ENCODE data around the gene KHDC1. TPM values are rescaled to one million over a fixed set of nuclear protein-coding genes. Genes with fewer than 3 reads are reported as not detected.

KHDC1 gene
- total and polyA plus RNA-seq, 2 of the 4 experiments (the other 2 are of a cell fraction), result 1.6 to 5.5 TPM

DNA sequence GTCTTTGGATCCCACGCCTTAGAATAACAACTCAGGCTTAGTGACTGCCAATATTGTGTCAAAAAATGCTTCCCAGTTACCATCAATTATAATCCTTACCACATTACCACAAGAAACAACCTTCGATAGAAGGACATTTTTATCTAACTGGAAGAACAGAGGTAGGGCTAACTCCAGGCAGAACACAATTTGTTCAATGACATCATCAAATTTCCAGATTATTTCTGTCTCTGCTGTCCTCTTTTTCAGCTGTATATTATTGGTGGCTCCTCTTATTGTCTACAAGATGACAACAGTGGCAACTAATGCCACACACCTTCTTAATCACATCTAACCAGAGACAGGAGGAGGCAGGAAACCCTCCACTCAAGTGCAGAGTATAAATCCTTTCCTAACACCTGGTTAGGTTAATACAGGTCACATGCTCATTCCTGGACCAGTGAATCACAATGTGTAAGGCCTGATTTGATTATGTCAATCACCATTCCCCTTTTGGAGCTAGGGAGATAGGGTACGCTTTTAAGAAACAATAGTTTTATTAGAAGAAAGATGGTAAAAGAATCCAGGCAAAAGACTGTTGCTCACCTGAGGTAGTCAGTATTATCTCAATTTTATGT is 55.7 kb downstream of the KHDC1 start:
- no peak overlapping the region for H3K4me2 ChIP-seq (ENCODE audit: low read depth, low read length)
- no peak overlapping the region for H3K14ac ChIP-seq (replicated peaks; ENCODE audit: low read depth, low read length)
- no peak overlapping the region for H2BK20ac ChIP-seq (ENCODE audit: low read depth, low read length)
- H3K4ac ChIP-seq (ENCODE audit: low read depth, low read length), result no peak overlapping the region
- DNase-seq, result no peak
- no peak overlapping the region for H2AK5ac ChIP-seq (ENCODE audit: low read depth, low read length)
- no peaks in the 10 kb centered on the region for H3K36me3 ChIP-seq (ENCODE audit: control insufficient read depth, insufficient read depth, low read length)
- no peak for TF ChIP-seq CEBPB (IDR thresholded peaks at IDR 0.05; ENCODE audit: low read depth, low read length)
- no peak for TF ChIP-seq BHLHE40 (IDR thresholded peaks at IDR 0.05; ENCODE audit: low read depth, low read length)
- TF ChIP-seq, protein P1, sequence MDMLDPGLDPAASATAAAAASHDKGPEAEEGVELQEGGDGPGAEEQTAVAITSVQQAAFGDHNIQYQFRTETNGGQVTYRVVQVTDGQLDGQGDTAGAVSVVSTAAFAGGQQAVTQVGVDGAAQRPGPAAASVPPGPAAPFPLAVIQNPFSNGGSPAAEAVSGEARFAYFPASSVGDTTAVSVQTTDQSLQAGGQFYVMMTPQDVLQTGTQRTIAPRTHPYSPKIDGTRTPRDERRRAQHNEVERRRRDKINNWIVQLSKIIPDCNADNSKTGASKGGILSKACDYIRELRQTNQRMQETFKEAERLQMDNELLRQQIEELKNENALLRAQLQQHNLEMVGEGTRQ (IDR thresholded peaks at IDR 0.05; ENCODE audit: low read depth, low read length), result no peak
- H4K20me1 ChIP-seq (ENCODE audit: insufficient read depth, low read length), result no peaks in the 10 kb centered on the region
- H4K91ac ChIP-seq (ENCODE audit: insufficient read depth, low read depth, low read length), result no peak overlapping the region
- H2AFZ ChIP-seq (replicated peaks; ENCODE audit: low read length, poor library complexity), result no peak overlapping the region
- no TSS peak for BruUV-seq (replicated peaks)
- H3K27me3 ChIP-seq (ENCODE audit: control insufficient read depth, insufficient read depth, low read length), result no peaks in the 10 kb centered on the region; the same call in 1 of the 2 replicates
- H3K56ac ChIP-seq (ENCODE audit: extremely low read depth, insufficient read depth, low read length), result no peak overlapping the region
- H4K8ac ChIP-seq (ENCODE audit: low read depth in 2 of 2, low read length in 2 of 2), result no peak overlapping the region
- no peak overlapping the region for H2BK5ac ChIP-seq (ENCODE audit: low read depth, low read length, poor library complexity, severe bottlenecking)
- no peak overlapping the region for H2AK9ac ChIP-seq (replicated peaks; ENCODE audit: low read depth, low read length, poor library complexity)
- H3K4me1 ChIP-seq (ENCODE audit: control insufficient read depth, insufficient read depth, low read length), result peaks cover 3% of the 10 kb centered on the region
- H4K5ac ChIP-seq (ENCODE audit: low read depth, low read length), result no peak overlapping the region
- H3K4me3 ChIP-seq (ENCODE audit: insufficient read depth, low read depth, low read length), result no peak overlapping the region
- no peak for ATAC-seq (ENCODE audit: low read depth)
- no peaks in the 10 kb centered on the region; the same call in 1 of the 2 replicates for H3K9me1 ChIP-seq (ENCODE audit: insufficient read depth, low read length)
- no peak overlapping the region for H3K27ac ChIP-seq (ENCODE audit: insufficient read depth, low read length)
- CTCF ChIA-PET, result no interaction called here
- H2BK15ac ChIP-seq (ENCODE audit: low read depth, low read length), result no peak overlapping the region
- WGBS, 2 experiments (ENCODE audit: extremely low coverage in 2 of 2, insufficient read length in 1 of 2), result 80% methylated on average over 1 of the region's 3 CpGs; no CpG with 5 or more reads in 1 of the 2 experiments
- dilution Hi-C loops (cut with HindIII; ENCODE audit: low sequenced_read_pairs, unreplicated experiment), result no loop called here
- no peak overlapping the region for H2BK120ac ChIP-seq (ENCODE audit: low read depth, low read length)
- H3K9me3 ChIP-seq (ENCODE audit: control insufficient read depth, insufficient read depth, low read length), result no peaks in the 10 kb centered on the region
- no peak overlapping the region for H3K23ac ChIP-seq (ENCODE audit: low read depth, low read length)
- H3K18ac ChIP-seq (ENCODE audit: low read depth, low read length), result no peak overlapping the region
- intact Hi-C loops (cut with micrococcal nuclease), result no loop called here
- in situ Hi-C loops (cut with MboI; ENCODE audit: low sequenced_read_pairs), result no loop called here
- POLR2A ChIA-PET (ENCODE audit: unreplicated experiment), result no interaction called here
- no peak overlapping the region for H3K9ac ChIP-seq (ENCODE audit: low read depth, low read length)
- H3K79me1 ChIP-seq (ENCODE audit: low read depth in 1 of 2, low read length in 2 of 2), result no peaks in the 10 kb centered on the region
